ENCODE data around the gene IRF5.
"Not testable (repeated sequence)": the region's sequence is repeated elsewhere in the genome, so short reads cannot be mapped to it uniquely, and the experiment has no call there.

IRF5 gene

GRCh38 chr7:128974241-128974934 is 36.7 kb downstream of the IRF5 start:
- no peak for DNase-seq

DNA sequence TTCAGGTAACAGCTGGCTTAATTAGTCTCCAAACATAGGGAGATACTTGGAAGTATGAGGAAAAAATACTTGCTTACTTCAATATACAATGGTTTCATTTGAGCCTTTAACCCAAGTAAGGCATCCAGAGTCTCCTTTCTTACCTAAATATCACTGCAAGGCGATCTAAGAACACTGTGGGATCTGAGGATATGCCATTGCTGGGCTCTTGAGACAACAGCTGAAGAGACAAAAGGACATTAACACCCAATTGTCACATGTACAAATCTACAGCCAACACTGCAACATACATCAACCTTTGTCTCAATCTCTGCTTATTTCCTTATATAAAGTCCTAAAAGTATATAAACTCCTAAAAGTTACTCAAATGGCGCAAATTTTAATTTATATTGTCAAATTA is 44.4 kb downstream of the IRF5 start:
- no peak for DNase-seq

DNA sequence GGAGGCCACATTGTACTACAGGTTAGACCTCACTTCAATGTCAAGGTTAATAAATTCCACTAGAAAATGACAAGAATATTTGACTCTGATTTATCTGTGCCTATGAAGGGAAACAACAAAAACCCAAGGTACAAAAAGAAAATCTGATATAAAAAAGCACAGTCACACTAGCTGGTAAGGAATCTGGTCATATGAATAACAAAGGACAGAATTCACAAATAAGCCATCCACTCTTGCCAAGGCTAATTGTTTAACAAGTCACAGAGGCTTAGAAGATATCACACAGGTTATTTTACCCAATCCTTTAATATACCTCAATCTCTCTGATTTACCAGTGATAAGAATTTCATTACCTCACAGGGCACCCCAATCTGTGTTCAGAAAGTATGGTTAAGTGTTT is 47.9 kb downstream of the IRF5 start:
- DNase-seq = no peak

GRCh38 chr7:128986609-128987008 is 48.9 kb downstream of the IRF5 start:
- DNase-seq = no peak

GRCh38 chr7:128988372-128988771 is 50.6 kb downstream of the IRF5 start:
- no peak for DNase-seq

GRCh38 chr7:128989961-128990360 is 52.2 kb downstream of the IRF5 start:
- DNase-seq = no peak

DNA sequence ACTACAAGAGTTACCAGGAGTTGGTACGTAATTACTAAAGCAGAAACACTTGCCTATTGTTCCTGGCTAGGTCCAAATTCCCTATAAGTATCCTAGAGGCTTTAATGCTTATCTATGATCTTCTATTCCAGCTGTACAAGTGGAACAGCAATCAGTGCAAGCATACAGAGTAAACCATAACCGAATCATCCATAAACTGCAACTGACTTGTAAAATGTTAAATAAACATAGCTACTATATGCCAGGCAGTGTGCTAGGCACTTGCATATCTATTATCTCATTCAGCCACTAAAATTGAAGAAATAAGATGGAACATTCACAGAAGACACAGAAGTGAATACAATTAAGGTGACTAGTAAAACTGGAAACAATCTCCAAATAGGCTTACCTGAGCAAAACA is 55.7 kb downstream of the IRF5 start:
- DNase-seq = no peak

DNA sequence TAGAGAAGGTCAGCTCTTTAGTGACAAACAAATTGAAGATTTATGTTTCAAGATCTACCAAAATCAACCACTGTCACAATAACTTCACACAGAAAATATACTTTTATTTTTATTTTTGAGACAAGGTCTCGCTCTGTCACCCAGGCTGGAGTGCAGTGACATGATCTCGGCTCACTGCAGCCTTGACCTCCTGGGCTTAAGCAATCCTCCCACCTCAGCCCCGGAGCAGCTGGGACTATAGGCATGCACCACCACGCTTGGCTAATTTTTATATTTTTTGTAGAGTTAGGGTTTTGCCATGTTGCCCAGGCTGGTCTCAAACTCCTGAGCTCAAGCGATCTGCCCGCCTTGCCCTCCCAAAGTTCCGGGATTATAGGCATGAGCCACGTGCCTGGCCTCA is 56.8 kb downstream of the IRF5 start:
- DNase-seq = not testable (repeated sequence)

- no peak for DNase-seq
Measured at GRCh38 chr7:128997181-128997580, 59.5 kb downstream of the IRF5 start.
